HepG2 (cell line): ENCODE results near the gene LLGL1. TPM values are rescaled to one million over a fixed set of nuclear protein-coding genes. Genes with fewer than 3 reads are reported as not detected.

Experiments used
- CSRNP2 ChIP-seq: sonication (generic); formaldehyde crosslinking; conservative IDR thresholded peaks from 2 replicates; pipeline ENCODE4 v1.8.0; 2022; ENCODE audit warnings: low read depth, missing genetic modification reagents
- GFI1 ChIP-seq: sonication (generic); formaldehyde crosslinking; IDR thresholded peaks from 2 replicates; pipeline ENCODE4 v1.5.0; 2020; ENCODE audit warnings: missing genetic modification reagents, mild to moderate bottlenecking, borderline replicate concordance
- HBP1 ChIP-seq: IDR thresholded peaks from 2 replicates; pipeline ENCODE4 v1.6.1; 2016; ENCODE audit warnings: low read depth, control low read depth
- MTA3 ChIP-seq: sonication (generic); formaldehyde crosslinking; IDR thresholded peaks from 2 replicates; pipeline ENCODE4 v1.4.0; 2020; ENCODE audit warnings: missing genetic modification reagents
- MTERF4 ChIP-seq: sonication (generic); formaldehyde crosslinking; IDR thresholded peaks from 2 replicates; pipeline ENCODE4 v1.8.0; 2023; ENCODE audit warnings: mild to moderate bottlenecking, missing genetic modification reagents
- MYPOP ChIP-seq: sonication (generic); formaldehyde crosslinking; IDR thresholded peaks from 2 replicates; pipeline ENCODE4 v1.8.1; 2023; ENCODE audit warnings: mild to moderate bottlenecking, moderate library complexity, missing genetic modification reagents
- POLR2AphosphoS5 ChIP-seq: IDR thresholded peaks from 2 replicates; pipeline ENCODE4 v1.6.1; 2012; ENCODE audit warnings: low read depth, low read length
- RCOR2 ChIP-seq: IDR thresholded peaks from 2 replicates; pipeline ENCODE4 v1.6.1; 2016; ENCODE audit warnings: missing biosample characterization, missing genetic modification reagents
- SMARCE1 ChIP-seq: fragments of 450-650 bp; IDR thresholded peaks from 2 replicates; pipeline ENCODE4 v1.6.1; 2017; ENCODE audit warnings: borderline replicate concordance
- TFE3 ChIP-seq: IDR thresholded peaks from 2 replicates; pipeline ENCODE4 v1.6.1; 2016
- ZBTB34 ChIP-seq: sonication (generic); formaldehyde crosslinking; IDR thresholded peaks from 2 replicates; pipeline ENCODE4 v1.8.0; 2022; ENCODE audit warnings: mild to moderate bottlenecking, missing genetic modification reagents
- ZNF281 ChIP-seq: sonication (generic); formaldehyde crosslinking; IDR thresholded peaks from 2 replicates; pipeline ENCODE4 v1.4.0; 2020; ENCODE audit warnings: missing genetic modification reagents, borderline replicate concordance
- ZNF749 ChIP-seq: sonication (generic); formaldehyde crosslinking; IDR thresholded peaks from 2 replicates; pipeline ENCODE4 v1.8.0; 2022; ENCODE audit warnings: mild to moderate bottlenecking, missing genetic modification reagents, moderate library complexity, borderline replicate concordance
- ZNF770 ChIP-seq: sonication (generic); formaldehyde crosslinking; IDR thresholded peaks from 2 replicates; pipeline ENCODE4 v1.5.0; 2020; ENCODE audit warnings: mild to moderate bottlenecking, missing genetic modification reagents
- polyA plus RNA-seq, 8 experiments: library from polyadenylated mRNA; depleted of rRNA in 3 of 8; stranded (reverse) in 7 of 8; unstranded in 1 of 8; fragments of >200 nt; fragmentation: Illumina TruSeq in 4 of 8; extraction: Trizol in 4 of 8; gene quantifications; 2 replicates each; pipeline versions ENCODE4 v1.2.1 to v1.2.3, GENCODE V29; 2011 to 2016; ENCODE audit warnings: low read depth in 4 of 8, missing spikeins in 1 of 8, mixed read lengths in 1 of 8; ENCODE audit not compliant: insufficient read depth in 1 of 8
- total RNA-seq, 5 experiments: library from RNA; depleted of rRNA; stranded (reverse); fragments of >200 nt; fragmentation: Illumina TruSeq; extraction: Trizol; gene quantifications; 2 replicates each; pipeline ENCODE4 v1.2.3, GENCODE V29; 2016; ENCODE audit warnings: low read depth in 1 of 5

The LLGL1 gene
- total and polyA plus RNA-seq, 2 of the 13 experiments (the other 11 are each of a cell fraction or from before 2014, with no cell fraction given), result 15.0 to 15.3 TPM

- no peak for TF ChIP-seq MTA3 (CRISPR knock-in tag)
- no peak for TF ChIP-seq RCOR2 (CRISPR knock-in tag)
- TF ChIP-seq ZBTB34, result no peak
- no peak for TF ChIP-seq HBP1
- TF ChIP-seq GFI1 (CRISPR knock-in tag), result 0 out of 2 replicates have a peak, but pooled peaks have one; percentile 30
- no peak for TF ChIP-seq ZNF281 (CRISPR knock-in tag)
- no peak for TF ChIP-seq CSRNP2 (CRISPR knock-in tag)
- no peak for TF ChIP-seq ZNF749 (CRISPR knock-in tag)
- 0 out of 2 replicates have a peak, but pooled peaks have one; percentile 56 for TF ChIP-seq ZNF770 (CRISPR knock-in tag)
- no peak for TF ChIP-seq POLR2AphosphoS5
- no peak for TF ChIP-seq TFE3 (CRISPR knock-in tag)
- no peak for TF ChIP-seq MTERF4 (CRISPR knock-in tag)
- TF ChIP-seq MYPOP (CRISPR knock-in tag), result no peak
- TF ChIP-seq SMARCE1, result no peak
These were observed 34.3 kb downstream of the LLGL1 start (continued) for GRCh38 chr17:18259621-18260331.
